ENCODE measurements around the gene NEUROD1.
A peak's percentile ranks its signal among the peaks of the same experiment; 100 is the strongest.

Gene NEUROD1

DNA sequence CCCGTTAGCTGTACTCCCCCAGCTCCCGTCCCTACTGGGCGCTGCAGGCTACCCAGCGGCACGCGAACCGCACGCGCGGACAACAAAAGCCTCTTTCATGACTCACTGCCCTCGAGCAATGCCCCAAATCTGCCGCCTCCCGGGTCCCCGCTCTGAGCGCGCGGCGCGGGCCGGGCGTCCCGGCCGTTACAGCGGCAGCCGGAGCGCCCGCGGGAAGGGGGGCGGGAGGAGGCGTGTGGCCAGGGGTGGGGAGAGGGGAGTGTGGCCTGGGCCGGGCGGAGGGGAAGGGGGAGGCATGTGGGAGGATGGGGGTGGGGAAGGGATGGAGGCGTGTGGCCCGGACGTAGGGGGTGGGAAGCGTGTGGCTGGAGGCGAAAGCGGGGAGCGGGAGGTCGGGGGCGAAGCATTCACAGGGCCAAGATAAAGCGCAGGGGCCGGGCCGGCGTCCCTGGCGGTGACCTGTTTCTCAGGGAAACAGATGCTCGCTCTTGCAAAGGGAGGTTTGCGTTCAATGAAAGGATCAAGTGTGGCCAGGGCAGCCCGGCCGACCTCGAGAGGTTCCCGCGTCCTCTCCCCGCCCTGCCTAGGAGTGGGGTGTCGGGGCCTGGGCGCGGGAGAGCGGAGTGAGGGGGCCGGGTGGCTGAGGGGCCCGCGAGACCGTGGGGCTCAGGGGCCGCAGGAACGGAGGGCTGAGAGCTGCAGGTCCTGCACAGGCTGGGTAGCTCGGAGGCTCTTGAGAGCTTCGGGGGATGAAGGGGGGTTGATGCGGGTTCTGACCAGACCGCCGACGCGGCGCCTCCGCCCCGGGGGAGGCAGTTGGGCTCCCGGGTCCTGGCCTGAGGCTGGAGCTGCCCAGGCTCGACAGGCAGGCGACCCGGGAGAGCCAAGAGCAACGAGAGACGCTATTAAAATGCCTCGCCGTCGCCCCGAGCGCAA lies 3.5 kb upstream of the NEUROD1 start (continued):
- TF ChIP-seq YY1 (tag by site-specific recombination; IDR thresholded peaks at IDR 0.05) (no peak), PRDM6 (tag by site-specific recombination; IDR thresholded peaks at IDR 0.05) (no peak), PRDM4 (tag by site-specific recombination; IDR thresholded peaks at IDR 0.05) (peak; percentile 51), ZNF449 (tag by site-specific recombination; IDR thresholded peaks at IDR 0.05) (no peak), PBX3 (CRISPR knock-in tag; IDR thresholded peaks at IDR 0.05) (peak; percentile 39; the same call in 1 of the 2 replicates), ZNF302 (tag by site-specific recombination; IDR thresholded peaks at IDR 0.05; ENCODE audit: low read depth) (no peak), ZFP41 (tag by site-specific recombination; IDR thresholded peaks at IDR 0.05; ENCODE audit: borderline replicate concordance) (no peak), ZNF768 (tag by site-specific recombination; IDR thresholded peaks at IDR 0.05) (no peak), ZNF416 (tag by site-specific recombination; IDR thresholded peaks at IDR 0.05) (no peak), ZBTB26 (tag by site-specific recombination; optimal IDR thresholded peaks at IDR 0.05) (peak; percentile 51)
- TF ChIP-seq, protein P1, sequence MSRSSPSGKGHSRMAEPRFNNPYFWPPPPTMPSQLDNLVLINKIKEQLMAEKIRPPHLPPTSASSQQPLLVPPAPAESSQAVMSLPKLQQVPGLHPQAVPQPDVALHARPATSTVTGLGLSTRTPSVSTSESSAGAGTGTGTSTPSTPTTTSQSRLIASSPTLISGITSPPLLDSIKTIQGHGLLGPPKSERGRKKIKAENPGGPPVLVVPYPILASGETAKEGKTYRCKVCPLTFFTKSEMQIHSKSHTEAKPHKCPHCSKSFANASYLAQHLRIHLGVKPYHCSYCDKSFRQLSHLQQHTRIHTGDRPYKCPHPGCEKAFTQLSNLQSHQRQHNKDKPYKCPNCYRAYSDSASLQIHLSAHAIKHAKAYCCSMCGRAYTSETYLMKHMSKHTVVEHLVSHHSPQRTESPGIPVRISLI (tag by site-specific recombination; IDR thresholded peaks at IDR 0.05), result no peak
- TF ChIP-seq, protein P2, sequence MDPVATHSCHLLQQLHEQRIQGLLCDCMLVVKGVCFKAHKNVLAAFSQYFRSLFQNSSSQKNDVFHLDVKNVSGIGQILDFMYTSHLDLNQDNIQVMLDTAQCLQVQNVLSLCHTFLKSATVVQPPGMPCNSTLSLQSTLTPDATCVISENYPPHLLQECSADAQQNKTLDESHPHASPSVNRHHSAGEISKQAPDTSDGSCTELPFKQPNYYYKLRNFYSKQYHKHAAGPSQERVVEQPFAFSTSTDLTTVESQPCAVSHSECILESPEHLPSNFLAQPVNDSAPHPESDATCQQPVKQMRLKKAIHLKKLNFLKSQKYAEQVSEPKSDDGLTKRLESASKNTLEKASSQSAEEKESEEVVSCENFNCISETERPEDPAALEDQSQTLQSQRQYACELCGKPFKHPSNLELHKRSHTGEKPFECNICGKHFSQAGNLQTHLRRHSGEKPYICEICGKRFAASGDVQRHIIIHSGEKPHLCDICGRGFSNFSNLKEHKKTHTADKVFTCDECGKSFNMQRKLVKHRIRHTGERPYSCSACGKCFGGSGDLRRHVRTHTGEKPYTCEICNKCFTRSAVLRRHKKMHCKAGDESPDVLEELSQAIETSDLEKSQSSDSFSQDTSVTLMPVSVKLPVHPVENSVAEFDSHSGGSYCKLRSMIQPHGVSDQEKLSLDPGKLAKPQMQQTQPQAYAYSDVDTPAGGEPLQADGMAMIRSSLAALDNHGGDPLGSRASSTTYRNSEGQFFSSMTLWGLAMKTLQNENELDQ (tag by site-specific recombination; IDR thresholded peaks at IDR 0.05; ENCODE audit: low read depth), result no peak
